Measurements from ENCODE around the gene GLIPR1L1.

- TF ChIP-seq CTCF (conservative IDR thresholded peaks at IDR 0.05; ENCODE audit: low read length) = no peak
- no peak for TF ChIP-seq EZH2phosphoT487 (IDR thresholded peaks at IDR 0.05; ENCODE audit: borderline replicate concordance)
Observed at GRCh38 chr12:75308279-75308678, 26.2 kb upstream of the GLIPR1L1 start.

Measured in Loucy (cell line).